Natural killer cell (primary cell): ENCODE measurements around the gene APH1A. TPM values are rescaled to one million over a fixed set of nuclear protein-coding genes. Genes with fewer than 3 reads are reported as not detected.

ENCODE experiments used
- ATAC-seq, 3 donors: fragments of 150-1000 bp in 2 of 3; fragments of 200-7000 bp in 1 of 3; cut with Tn5 transposase; 1 replicate in 1 of 3; 2 replicates in 2 of 3; pipeline ENCODE4 v1.10.0; 2021; ENCODE audit warnings: mild to moderate bottlenecking in 2 of 3, moderate library complexity in 2 of 3
- DNase-seq, 2 donors: peaks; one replicate each; pipeline versions ENCODE4 v3.0.0 to v3.0.0-alpha.2; 2013 to 2021; ENCODE audit warnings: mixed read lengths in 1 of 2
- H3K27ac ChIP-seq: one replicate; pipeline ENCODE4 v1.5.1; 2013; ENCODE audit warnings: mild to moderate bottlenecking, low read length
- H3K27me3 ChIP-seq: one replicate; pipeline ENCODE4 v1.6.1; 2013; ENCODE audit warnings: low read length; ENCODE audit not compliant: control insufficient read depth, insufficient read depth
- H3K36me3 ChIP-seq: one replicate; pipeline ENCODE4 v1.6.1; 2013; ENCODE audit warnings: low read length; ENCODE audit not compliant: control insufficient read depth, insufficient read depth
- H3K4me1 ChIP-seq: one replicate; pipeline ENCODE4 v1.6.1; 2013; ENCODE audit warnings: low read length; ENCODE audit not compliant: control insufficient read depth, insufficient read depth
- H3K4me3 ChIP-seq: one replicate; pipeline ENCODE4 v1.5.1; 2013; ENCODE audit warnings: low read length
- H3K9me3 ChIP-seq: one replicate; pipeline ENCODE4 v1.6.1; 2013; ENCODE audit warnings: low read length; ENCODE audit not compliant: control insufficient read depth, insufficient read depth
- H3K27ac Mint-ChIP-seq, 2 donors: one replicate each; pipeline ENCODE4 v1.8.0; 2022; ENCODE audit warnings: mild to moderate bottlenecking in 2 of 2, mixed read lengths in 2 of 2, moderate library complexity in 1 of 2
- H3K27me3 Mint-ChIP-seq, 2 donors: one replicate each; pipeline ENCODE4 v1.8.0; 2022; ENCODE audit warnings: low read depth in 2 of 2, mixed read lengths in 2 of 2
- H3K36me3 Mint-ChIP-seq: one replicate; pipeline ENCODE4 v1.8.0; 2022; ENCODE audit warnings: mixed read lengths
- H3K4me1 Mint-ChIP-seq, 2 donors: one replicate each; pipeline ENCODE4 v1.8.0; 2022; ENCODE audit warnings: mixed read lengths in 2 of 2
- H3K4me3 Mint-ChIP-seq: one replicate; pipeline ENCODE4 v1.8.0; 2022; ENCODE audit warnings: mild to moderate bottlenecking, moderate library complexity, mixed read lengths
- H3K9me3 Mint-ChIP-seq, 2 donors: one replicate each; pipeline ENCODE4 v1.8.0; 2022; ENCODE audit warnings: mixed read lengths in 2 of 2
- WGBS: methylation state at CpG from one replicate; pipeline ENCODE4 v1.1.7; 2013; ENCODE audit warnings: missing lambda C conversion rate; ENCODE audit not compliant: insufficient coverage; 5-methylcytosine and 5-hydroxymethylcytosine counted together
- intact Hi-C: fragments of 100-400 bp; cut with micrococcal nuclease; formaldehyde crosslinking; loops from one replicate; pipeline ENCODE4 v1.14.2; 2022
- total RNA-seq, 4 donors: library from RNA; stranded (reverse); fragments of 120-200 nt in 1 of 4; gene quantifications; one replicate each; pipeline versions ENCODE4 v1.2.3 to v1.2.4, GENCODE V29; 2013 to 2022
- TF ChIP-seq, protein P1 (sequence below): fragments of 200-600 bp; IDR thresholded peaks from one replicate; pipeline ENCODE4 v1.8.0; 2022; ENCODE audit warnings: antibody characterized with exemption

Gene APH1A
- total RNA-seq, 3 donors from 2014 or later (not counting 1 experiment from before 2014, with no cell fraction given): 133 to 153 (median 143) TPM

DNA sequence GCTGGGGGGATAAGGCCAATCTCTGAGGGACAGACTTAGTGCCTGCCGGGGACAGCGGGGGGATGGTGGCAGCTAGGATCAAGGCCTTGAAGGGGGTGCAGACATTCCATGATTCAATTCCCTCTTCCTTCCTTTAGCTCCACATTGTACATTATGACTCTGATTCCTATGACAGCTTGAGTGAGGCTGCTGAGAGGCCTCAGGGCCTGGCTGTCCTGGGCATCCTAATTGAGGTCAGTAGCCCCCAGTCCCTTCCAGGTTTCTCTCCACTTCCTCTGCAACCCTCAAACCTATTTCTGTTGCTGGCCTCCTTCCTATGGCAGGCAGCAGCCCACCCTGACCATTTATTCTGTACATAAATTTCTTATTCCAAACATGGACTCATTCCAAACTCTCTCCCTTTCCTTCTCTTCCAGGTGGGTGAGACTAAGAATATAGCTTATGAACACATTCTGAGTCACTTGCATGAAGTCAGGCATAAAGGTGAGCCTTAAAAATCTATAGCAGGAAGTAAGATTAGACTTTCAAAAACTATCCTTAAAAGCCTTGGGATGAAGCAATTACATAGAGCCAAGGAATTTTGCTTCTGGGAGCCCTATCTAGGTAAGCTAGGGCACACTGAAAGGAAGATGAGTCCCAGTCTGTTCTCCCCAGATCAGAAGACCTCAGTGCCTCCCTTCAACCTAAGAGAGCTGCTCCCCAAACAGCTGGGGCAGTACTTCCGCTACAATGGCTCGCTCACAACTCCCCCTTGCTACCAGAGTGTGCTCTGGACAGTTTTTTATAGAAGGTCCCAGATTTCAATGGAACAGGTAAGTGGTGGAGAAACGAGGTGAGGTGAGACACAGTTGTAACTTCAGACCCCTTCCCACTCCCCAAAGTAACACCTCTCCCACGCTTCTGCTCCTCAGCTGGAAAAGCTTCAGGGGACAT, 6.2 kb downstream of the APH1A start:
- no peak overlapping the region for H3K4me3 Mint-ChIP-seq
- no peak for ATAC-seq
- TF ChIP-seq, protein P1, sequence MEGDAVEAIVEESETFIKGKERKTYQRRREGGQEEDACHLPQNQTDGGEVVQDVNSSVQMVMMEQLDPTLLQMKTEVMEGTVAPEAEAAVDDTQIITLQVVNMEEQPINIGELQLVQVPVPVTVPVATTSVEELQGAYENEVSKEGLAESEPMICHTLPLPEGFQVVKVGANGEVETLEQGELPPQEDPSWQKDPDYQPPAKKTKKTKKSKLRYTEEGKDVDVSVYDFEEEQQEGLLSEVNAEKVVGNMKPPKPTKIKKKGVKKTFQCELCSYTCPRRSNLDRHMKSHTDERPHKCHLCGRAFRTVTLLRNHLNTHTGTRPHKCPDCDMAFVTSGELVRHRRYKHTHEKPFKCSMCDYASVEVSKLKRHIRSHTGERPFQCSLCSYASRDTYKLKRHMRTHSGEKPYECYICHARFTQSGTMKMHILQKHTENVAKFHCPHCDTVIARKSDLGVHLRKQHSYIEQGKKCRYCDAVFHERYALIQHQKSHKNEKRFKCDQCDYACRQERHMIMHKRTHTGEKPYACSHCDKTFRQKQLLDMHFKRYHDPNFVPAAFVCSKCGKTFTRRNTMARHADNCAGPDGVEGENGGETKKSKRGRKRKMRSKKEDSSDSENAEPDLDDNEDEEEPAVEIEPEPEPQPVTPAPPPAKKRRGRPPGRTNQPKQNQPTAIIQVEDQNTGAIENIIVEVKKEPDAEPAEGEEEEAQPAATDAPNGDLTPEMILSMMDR: no peak

GRCh38 chr1:150261367-150261766, 7.4 kb downstream of the APH1A start:
- Mint-ChIP-seq H3K27ac (no peak overlapping the region), H3K4me3 (no peak overlapping the region)
- 94% methylated on average over 6 of the region's 6 CpGs for WGBS

More for the DNA sequence above, 6.2 kb downstream of the APH1A start:
- H3K36me3 Mint-ChIP-seq: no peaks in the 10 kb centered on the region
- peaks cover 2 to 10% of the 10 kb centered on the region in 2 donors for H3K4me1 Mint-ChIP-seq
- intact Hi-C loops: no loop called here
- no peak for DNase-seq
- Histone ChIP-seq H3K4me3 (no peak overlapping the region), H3K27ac (no peak overlapping the region), H3K9me3 (no peaks in the 10 kb centered on the region), H3K36me3 (peaks cover 28% of the 10 kb centered on the region), H3K27me3 (peaks cover 21% of the 10 kb centered on the region), H3K4me1 (peaks cover 7% of the 10 kb centered on the region)
- H3K27ac Mint-ChIP-seq: no peak overlapping the region
- no peaks in the 10 kb centered on the region for H3K9me3 Mint-ChIP-seq
- 100% methylated on average over 2 of the region's 6 CpGs for WGBS
- H3K27me3 Mint-ChIP-seq: peaks cover 16 to 18% of the 10 kb centered on the region in 2 donors

DNA sequence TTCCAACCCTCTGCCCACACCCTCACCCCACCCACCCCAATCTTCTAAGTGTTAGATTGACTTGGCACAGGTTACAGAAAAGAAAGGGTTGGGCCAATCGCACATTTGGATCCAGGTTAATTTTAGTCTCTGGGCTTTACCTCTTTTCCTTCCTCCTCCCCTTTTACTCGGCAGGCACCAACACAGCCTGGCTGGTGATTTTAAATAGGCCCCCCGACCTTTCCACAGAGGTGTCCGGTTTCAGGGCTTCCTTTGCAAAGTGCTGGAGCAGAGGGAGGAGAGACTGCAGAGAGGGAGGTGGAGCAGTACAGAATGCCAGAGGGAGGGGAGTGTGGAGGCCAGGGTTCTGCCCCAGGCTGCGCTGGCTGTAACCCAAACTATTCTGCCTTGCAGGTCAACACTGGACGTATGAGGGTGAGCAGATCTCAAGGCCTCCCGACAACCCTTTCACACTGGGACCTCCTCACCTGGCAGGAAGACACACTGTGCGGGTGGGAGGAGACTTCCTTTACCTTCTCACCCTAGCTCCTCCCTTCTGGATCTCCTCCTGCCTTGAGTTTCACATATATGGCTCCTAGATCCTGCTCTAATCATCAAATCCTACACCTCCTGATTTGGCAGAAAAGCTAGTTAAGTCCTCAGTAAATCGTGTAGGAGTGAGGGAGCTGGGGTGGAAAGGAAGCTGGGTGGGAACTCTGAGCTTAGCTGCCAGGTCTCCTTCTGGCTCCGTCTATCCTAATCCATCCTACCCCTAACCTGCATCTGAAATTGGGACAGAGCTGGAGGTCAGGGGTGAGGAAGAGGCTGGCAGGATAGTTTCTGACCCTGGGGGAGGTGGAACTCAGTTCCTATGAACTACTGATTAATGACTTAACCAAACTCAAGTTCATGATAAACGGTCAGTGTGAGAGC, 8.8 kb downstream of the APH1A start:
- TF ChIP-seq, protein P1: no peak
- Mint-ChIP-seq H3K9me3 (no peaks in the 10 kb centered on the region), H3K36me3 (no peaks in the 10 kb centered on the region), H3K27me3 (peaks cover 32 to 34% of the 10 kb centered on the region in 2 donors), H3K27ac (no peak overlapping the region), H3K4me3 (no peak overlapping the region), H3K4me1 (peaks cover 12 to 13% of the 10 kb centered on the region in 2 donors)
- H3K27ac ChIP-seq: no peak overlapping the region
- peaks cover 6% of the 10 kb centered on the region for H3K36me3 ChIP-seq
- no peak for DNase-seq
- no peaks in the 10 kb centered on the region for H3K9me3 ChIP-seq
- H3K4me3 ChIP-seq: no peak overlapping the region
- 61% methylated on average over 9 of the region's 11 CpGs for WGBS
- H3K4me1 ChIP-seq: peaks cover 13% of the 10 kb centered on the region
- peaks cover 36% of the 10 kb centered on the region for H3K27me3 ChIP-seq
- ATAC-seq: no peak
- intact Hi-C loops: loop anchor here (5.0 to 10.0 kb wide), 3 partner anchors 62 to 737 kb away; partner anchors contain the start of genes ENSA and PRPF3

More at GRCh38 chr1:150261367-150261766, 7.4 kb downstream of the APH1A start:
- Histone ChIP-seq H3K4me1 (peaks cover 1% of the 10 kb centered on the region), H3K36me3 (peaks cover 19% of the 10 kb centered on the region), H3K4me3 (no peak overlapping the region), H3K27ac (no peak overlapping the region), H3K9me3 (no peaks in the 10 kb centered on the region), H3K27me3 (peaks cover 33% of the 10 kb centered on the region)
- intact Hi-C loops: no loop called here
- Mint-ChIP-seq H3K4me1 (peaks cover under 1% of the 10 kb centered on the region in 2 donors), H3K27me3 (peaks cover 29% of the 10 kb centered on the region in 2 donors), H3K9me3 (no peaks in the 10 kb centered on the region), H3K36me3 (no peaks in the 10 kb centered on the region)
- DNase-seq: no peak
- TF ChIP-seq, protein P1: no peak
- no peak for ATAC-seq
